ENCODE measurements around the gene ICAM2.

DNA sequence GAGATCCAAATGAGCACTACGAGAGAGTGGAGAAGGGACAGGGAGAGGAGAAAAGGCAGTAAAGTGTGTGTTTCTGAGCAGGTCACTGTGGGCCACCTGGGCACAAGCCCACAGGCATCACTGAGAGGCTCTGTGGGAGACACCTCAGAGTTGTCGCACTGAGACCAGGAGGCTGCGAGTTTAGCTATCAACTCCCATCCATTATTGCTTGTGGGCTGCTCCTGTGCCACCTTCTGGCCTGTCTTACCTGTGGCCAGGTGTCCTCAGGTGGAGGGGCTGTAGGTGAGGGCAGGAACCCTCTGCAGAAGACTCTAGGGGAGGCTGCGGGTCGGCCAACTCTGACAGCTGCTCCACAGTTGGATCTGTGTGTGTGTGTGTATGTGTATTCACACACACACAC, 24.8 kb downstream of the ICAM2 start:
- TF ChIP-seq CTCF (IDR thresholded peaks at IDR 0.05) = no peak
- TF ChIP-seq ZFX (IDR thresholded peaks at IDR 0.05; ENCODE audit: borderline replicate concordance) = no peak

Data from 22Rv1 (cell line).